Measurements from ENCODE around the gene NXN. TPM values are rescaled to one million over a fixed set of nuclear protein-coding genes. Genes with fewer than 3 reads are reported as not detected.

Gene NXN
- total RNA-seq, result 30.8 TPM

- ATAC-seq, result peak; percentile 98
Measured at GRCh38 chr17:979539-980405, at the start of gene NXN. NXN (minus strand) TSS chr17:979776.

- no peak for ATAC-seq
Measured at GRCh38 chr17:1027044-1027443, 47.5 kb upstream of the NXN start.

- no peak for ATAC-seq
Measured at GRCh38 chr17:1026599-1026975, 47.0 kb upstream of the NXN start.

GRCh38 chr17:1025733-1026598, 46.4 kb upstream of the NXN start:
- ATAC-seq, result no peak

GRCh38 chr17:1024076-1024475, 44.5 kb upstream of the NXN start:
- ATAC-seq, result peak; percentile 39

GRCh38 chr17:1022278-1023024, 42.9 kb upstream of the NXN start:
- no peak for ATAC-seq

GRCh38 chr17:1021147-1021546, 41.6 kb upstream of the NXN start:
- ATAC-seq, result no peak

- no peak for ATAC-seq
Measured at GRCh38 chr17:1019451-1019850, 39.9 kb upstream of the NXN start.

- ATAC-seq, result no peak
Measured at GRCh38 chr17:1018547-1018946, 39.0 kb upstream of the NXN start.

GRCh38 chr17:1013729-1014090, 34.1 kb upstream of the NXN start:
- ATAC-seq, result no peak

- ATAC-seq, result no peak
Measured at GRCh38 chr17:1012823-1013728, 33.5 kb upstream of the NXN start.

GRCh38 chr17:1011760-1012735, 32.5 kb upstream of the NXN start:
- no peak for ATAC-seq

- peak; percentile 54 for ATAC-seq
Measured at GRCh38 chr17:1011138-1011537, 31.6 kb upstream of the NXN start.

- ATAC-seq, result peak; percentile 2
Measured at GRCh38 chr17:1010586-1010985, 31.0 kb upstream of the NXN start.

- no peak for ATAC-seq
Measured at GRCh38 chr17:1010086-1010450, 30.5 kb upstream of the NXN start.

- ATAC-seq, result no peak
Measured at GRCh38 chr17:1009229-1010085, 29.9 kb upstream of the NXN start.

GRCh38 chr17:1008008-1008761, 28.6 kb upstream of the NXN start:
- no peak for ATAC-seq

- no peak for ATAC-seq
Measured at GRCh38 chr17:1007310-1008007, 27.9 kb upstream of the NXN start.

All from esophagus mucosa (tissue), 1 donor.